K562 (cell line): Measurements from ENCODE around the gene KMT2A. TPM values are rescaled to one million over a fixed set of nuclear protein-coding genes. Genes with fewer than 3 reads are reported as not detected.

Experiments used
- BRCA1 ChIP-seq, 2 experiments: fragments of 450-650 bp in 1 of 2; sonication (generic) in 1 of 2; formaldehyde crosslinking in 1 of 2; IDR thresholded peaks; 2 replicates each; pipeline versions ENCODE4 v1.5.0 to v1.6.1; 2017 to 2020; ENCODE audit warnings: mild to moderate bottlenecking in 1 of 2, missing genetic modification reagents in 1 of 2
- DIDO1 ChIP-seq: fragments of 450-650 bp; IDR thresholded peaks from 2 replicates; pipeline ENCODE4 v1.6.1; 2016; ENCODE audit warnings: low read depth, missing biosample characterization, missing genetic modification characterization
- GATAD2B ChIP-seq: fragments of 450-650 bp; IDR thresholded peaks from 2 replicates; pipeline ENCODE4 v1.6.1; 2017; ENCODE audit warnings: mild to moderate bottlenecking, borderline replicate concordance
- HNRNPK ChIP-seq: fragments of 200-400 bp; formaldehyde crosslinking; IDR thresholded peaks from one replicate; pipeline ENCODE4 v1.6.1; 2018; ENCODE audit warnings: mild to moderate bottlenecking, low read depth, low read length; ENCODE audit not compliant: poor library complexity, severe bottlenecking
- KLF1 ChIP-seq: fragments of 450-650 bp; IDR thresholded peaks from 2 replicates; pipeline ENCODE4 v1.6.1; 2016; ENCODE audit warnings: missing genetic modification characterization, missing compliant biosample characterization
- KLF13 ChIP-seq: fragments of 450-650 bp; IDR thresholded peaks from 2 replicates; pipeline ENCODE4 v1.6.1; 2016; ENCODE audit warnings: missing genetic modification characterization, low read depth, mild to moderate bottlenecking, missing compliant biosample characterization, moderate library complexity, borderline replicate concordance
- MYC ChIP-seq, 2 experiments: fragments of 250-450 bp in 1 of 2; sonication (Bioruptor Pico) in 1 of 2; IDR thresholded peaks; 2 replicates each; pipeline versions ENCODE4 v1.5.1 to v1.6.1; 2012 to 2021; ENCODE audit warnings: low read depth in 2 of 2, borderline replicate concordance in 1 of 2, improper control_type of control experiment in 1 of 2, low read length in 1 of 2, mild to moderate bottlenecking in 1 of 2, moderate library complexity in 1 of 2
- POLR2A ChIP-seq: fragments of 450-650 bp; conservative IDR thresholded peaks from 2 replicates; pipeline ENCODE4 v1.6.1; 2016
- SIN3B ChIP-seq: fragments of 450-650 bp; IDR thresholded peaks from 2 replicates; pipeline ENCODE4 v1.6.1; 2017; ENCODE audit warnings: low read depth, mild to moderate bottlenecking, moderate library complexity
- SMARCE1 ChIP-seq: fragments of 450-650 bp; IDR thresholded peaks from 2 replicates; pipeline ENCODE4 v1.7.1; 2016; ENCODE audit warnings: mild to moderate bottlenecking
- TAF9B ChIP-seq: fragments of 450-650 bp; IDR thresholded peaks from 2 replicates; pipeline ENCODE4 v1.6.1; 2018; ENCODE audit warnings: mild to moderate bottlenecking; ENCODE audit not compliant: partially characterized antibody
- ZC3H11A ChIP-seq: IDR thresholded peaks from 2 replicates; pipeline ENCODE4 v1.6.1; 2012; ENCODE audit warnings: low read depth, low read length, improper control_type of control experiment
- polyA plus RNA-seq, 8 experiments: library from polyadenylated mRNA; depleted of rRNA in 4 of 8; stranded (reverse) in 5 of 8; unstranded in 3 of 8; fragments of >200 nt; fragmentation: Nextera tagmentation in 2 of 8; fragmentation: Illumina TruSeq in 1 of 8; extraction: Ambion mirVana in 2 of 8; extraction: Trizol in 1 of 8; gene quantifications; 2 replicates each; pipeline versions ENCODE4 v1.2.1 to v1.2.3, GENCODE V29; 2011 to 2014; ENCODE audit warnings: inconsistent platforms in 1 of 8, missing spikeins in 1 of 8
- total RNA-seq, 7 experiments: library from RNA; depleted of rRNA in 6 of 7; stranded (reverse); fragments of >200 nt in 6 of 7; fragmentation: Illumina TruSeq in 2 of 7; extraction: Trizol in 2 of 7; gene quantifications; 2 replicates each; pipeline versions ENCODE4 v1.2.1 to v1.2.3, GENCODE V29; 2011 to 2021; ENCODE audit warnings: low replicate concordance in 1 of 7
- TF ChIP-seq, protein P1 (sequence below): sonication (generic); formaldehyde crosslinking; IDR thresholded peaks from 2 replicates; pipeline ENCODE4 v1.8.0; 2022; ENCODE audit warnings: mild to moderate bottlenecking, missing genetic modification reagents
- TF ChIP-seq, protein P2 (sequence below), 2 experiments: fragments of 450-650 bp in 1 of 2; IDR thresholded peaks; 2 replicates each; pipeline ENCODE4 v1.6.1; 2011 to 2017; ENCODE audit warnings: low read depth in 2 of 2, antibody characterized with exemption in 1 of 2, borderline replicate concordance in 1 of 2, low read length in 1 of 2, mild to moderate bottlenecking in 1 of 2, mixed read lengths in 1 of 2; ENCODE audit not compliant: control insufficient read depth in 1 of 2
- TF ChIP-seq, protein P3 (sequence below), 3 experiments: fragments of 200-800 bp in 1 of 3; sonication (Bioruptor generic) in 1 of 3; sonication (generic) in 1 of 3; formaldehyde crosslinking in 1 of 3; IDR thresholded peaks; 2 replicates each; pipeline versions ENCODE4 v1.6.1 to v1.8.0; 2016 to 2022; ENCODE audit warnings: mild to moderate bottlenecking in 2 of 3, missing compliant biosample characterization in 2 of 3, missing genetic modification characterization in 2 of 3, missing genetic modification reagents in 1 of 3
- TF ChIP-seq, protein P4 (sequence below): sonication (generic); formaldehyde crosslinking; IDR thresholded peaks from 2 replicates; pipeline ENCODE4 v1.8.0; 2022; ENCODE audit warnings: missing genetic modification reagents, mild to moderate bottlenecking, moderate library complexity, borderline replicate concordance

KMT2A gene
- total and polyA plus RNA-seq, 9 of the 15 experiments (the other 6 are each of a cell fraction or from before 2014, with no cell fraction given) = 9.6 to 59.9 (median 32.6) TPM

DNA sequence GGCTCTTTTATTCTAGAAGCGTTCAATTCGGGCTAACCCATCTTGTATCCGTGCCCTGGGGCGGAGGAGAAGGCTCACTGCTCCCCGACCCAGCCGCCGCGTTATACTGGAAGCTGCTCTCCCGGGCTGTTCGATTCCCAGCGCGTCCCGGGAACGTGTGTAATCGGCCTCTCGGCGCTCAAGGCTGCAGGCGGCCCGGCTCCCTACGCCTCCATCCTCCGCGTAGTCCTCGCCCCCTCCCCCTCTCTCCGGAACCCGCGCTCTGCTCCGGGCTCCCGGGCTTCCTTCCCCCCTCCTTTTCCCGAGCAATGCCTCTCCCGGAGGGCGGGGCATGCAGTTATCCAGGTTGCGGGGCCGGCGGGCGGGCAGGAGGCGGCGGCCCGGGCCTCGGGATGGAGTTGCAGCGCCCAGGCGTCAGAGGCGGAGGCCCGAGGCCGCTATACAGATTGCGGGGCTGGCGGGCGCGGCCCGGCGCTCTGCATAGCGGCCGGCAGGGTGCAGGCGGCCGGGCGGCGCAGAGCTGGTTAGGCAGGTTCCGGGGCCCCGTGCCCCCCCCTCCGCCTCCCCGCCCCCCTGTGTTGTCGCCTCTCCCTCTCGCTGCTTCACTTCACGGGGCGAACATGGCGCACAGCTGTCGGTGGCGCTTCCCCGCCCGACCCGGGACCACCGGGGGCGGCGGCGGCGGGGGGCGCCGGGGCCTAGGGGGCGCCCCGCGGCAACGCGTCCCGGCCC is at the start of gene KMT2A (continued):
- TF ChIP-seq BRCA1 (IDR thresholded peaks at IDR 0.05) (no peak), BRCA1 (CRISPR knock-in tag; IDR thresholded peaks at IDR 0.05) (peak; percentile 48; the same call in 1 of the 2 replicates), SIN3B (peak; percentile 60; the same call in 1 of the 2 replicates), TAF9B (peak; percentile 66), POLR2A (peak; percentile 60; the same call in 1 of the 2 replicates), HNRNPK (peak; percentile 64), DIDO1 (tag) (peak; percentile 55), MYC (IDR thresholded peaks at IDR 0.05; ENCODE audit: low read depth, low read length) (peak; percentile 71), MYC (CRISPR knock-in tag; IDR thresholded peaks at IDR 0.05; ENCODE audit: borderline replicate concordance, low read depth) (no peak), ZC3H11A (no peak), KLF13 (peak; percentile 99), KLF1 (tag) (peak; percentile 89; the same call in 1 of the 2 replicates), GATAD2B (peak; percentile 81), SMARCE1 (peak; percentile 88)
- TF ChIP-seq, protein P1, sequence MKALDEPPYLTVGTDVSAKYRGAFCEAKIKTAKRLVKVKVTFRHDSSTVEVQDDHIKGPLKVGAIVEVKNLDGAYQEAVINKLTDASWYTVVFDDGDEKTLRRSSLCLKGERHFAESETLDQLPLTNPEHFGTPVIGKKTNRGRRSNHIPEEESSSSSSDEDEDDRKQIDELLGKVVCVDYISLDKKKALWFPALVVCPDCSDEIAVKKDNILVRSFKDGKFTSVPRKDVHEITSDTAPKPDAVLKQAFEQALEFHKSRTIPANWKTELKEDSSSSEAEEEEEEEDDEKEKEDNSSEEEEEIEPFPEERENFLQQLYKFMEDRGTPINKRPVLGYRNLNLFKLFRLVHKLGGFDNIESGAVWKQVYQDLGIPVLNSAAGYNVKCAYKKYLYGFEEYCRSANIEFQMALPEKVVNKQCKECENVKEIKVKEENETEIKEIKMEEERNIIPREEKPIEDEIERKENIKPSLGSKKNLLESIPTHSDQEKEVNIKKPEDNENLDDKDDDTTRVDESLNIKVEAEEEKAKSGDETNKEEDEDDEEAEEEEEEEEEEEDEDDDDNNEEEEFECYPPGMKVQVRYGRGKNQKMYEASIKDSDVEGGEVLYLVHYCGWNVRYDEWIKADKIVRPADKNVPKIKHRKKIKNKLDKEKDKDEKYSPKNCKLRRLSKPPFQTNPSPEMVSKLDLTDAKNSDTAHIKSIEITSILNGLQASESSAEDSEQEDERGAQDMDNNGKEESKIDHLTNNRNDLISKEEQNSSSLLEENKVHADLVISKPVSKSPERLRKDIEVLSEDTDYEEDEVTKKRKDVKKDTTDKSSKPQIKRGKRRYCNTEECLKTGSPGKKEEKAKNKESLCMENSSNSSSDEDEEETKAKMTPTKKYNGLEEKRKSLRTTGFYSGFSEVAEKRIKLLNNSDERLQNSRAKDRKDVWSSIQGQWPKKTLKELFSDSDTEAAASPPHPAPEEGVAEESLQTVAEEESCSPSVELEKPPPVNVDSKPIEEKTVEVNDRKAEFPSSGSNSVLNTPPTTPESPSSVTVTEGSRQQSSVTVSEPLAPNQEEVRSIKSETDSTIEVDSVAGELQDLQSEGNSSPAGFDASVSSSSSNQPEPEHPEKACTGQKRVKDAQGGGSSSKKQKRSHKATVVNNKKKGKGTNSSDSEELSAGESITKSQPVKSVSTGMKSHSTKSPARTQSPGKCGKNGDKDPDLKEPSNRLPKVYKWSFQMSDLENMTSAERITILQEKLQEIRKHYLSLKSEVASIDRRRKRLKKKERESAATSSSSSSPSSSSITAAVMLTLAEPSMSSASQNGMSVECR (CRISPR knock-in tag) = peak; percentile 67
- TF ChIP-seq, protein P2, sequence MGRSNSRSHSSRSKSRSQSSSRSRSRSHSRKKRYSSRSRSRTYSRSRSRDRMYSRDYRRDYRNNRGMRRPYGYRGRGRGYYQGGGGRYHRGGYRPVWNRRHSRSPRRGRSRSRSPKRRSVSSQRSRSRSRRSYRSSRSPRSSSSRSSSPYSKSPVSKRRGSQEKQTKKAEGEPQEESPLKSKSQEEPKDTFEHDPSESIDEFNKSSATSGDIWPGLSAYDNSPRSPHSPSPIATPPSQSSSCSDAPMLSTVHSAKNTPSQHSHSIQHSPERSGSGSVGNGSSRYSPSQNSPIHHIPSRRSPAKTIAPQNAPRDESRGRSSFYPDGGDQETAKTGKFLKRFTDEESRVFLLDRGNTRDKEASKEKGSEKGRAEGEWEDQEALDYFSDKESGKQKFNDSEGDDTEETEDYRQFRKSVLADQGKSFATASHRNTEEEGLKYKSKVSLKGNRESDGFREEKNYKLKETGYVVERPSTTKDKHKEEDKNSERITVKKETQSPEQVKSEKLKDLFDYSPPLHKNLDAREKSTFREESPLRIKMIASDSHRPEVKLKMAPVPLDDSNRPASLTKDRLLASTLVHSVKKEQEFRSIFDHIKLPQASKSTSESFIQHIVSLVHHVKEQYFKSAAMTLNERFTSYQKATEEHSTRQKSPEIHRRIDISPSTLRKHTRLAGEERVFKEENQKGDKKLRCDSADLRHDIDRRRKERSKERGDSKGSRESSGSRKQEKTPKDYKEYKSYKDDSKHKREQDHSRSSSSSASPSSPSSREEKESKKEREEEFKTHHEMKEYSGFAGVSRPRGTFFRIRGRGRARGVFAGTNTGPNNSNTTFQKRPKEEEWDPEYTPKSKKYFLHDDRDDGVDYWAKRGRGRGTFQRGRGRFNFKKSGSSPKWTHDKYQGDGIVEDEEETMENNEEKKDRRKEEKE (IDR thresholded peaks at IDR 0.05; ENCODE audit: borderline replicate concordance in 1 of 2, control insufficient read depth in 1 of 2, low read depth in 2 of 2, low read length in 1 of 2) = no peak
- TF ChIP-seq, protein P3, sequence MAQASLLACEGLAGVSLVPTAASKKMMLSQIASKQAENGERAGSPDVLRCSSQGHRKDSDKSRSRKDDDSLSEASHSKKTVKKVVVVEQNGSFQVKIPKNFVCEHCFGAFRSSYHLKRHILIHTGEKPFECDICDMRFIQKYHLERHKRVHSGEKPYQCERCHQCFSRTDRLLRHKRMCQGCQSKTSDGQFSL (CRISPR knock-in tag; IDR thresholded peaks at IDR 0.05) = peak; percentile 100
- TF ChIP-seq, protein P3 (tag; IDR thresholded peaks at IDR 0.05) = peak in 1 of 2 experiments; percentile 100; a peak in 2 of 4 replicates
- TF ChIP-seq, protein P4, sequence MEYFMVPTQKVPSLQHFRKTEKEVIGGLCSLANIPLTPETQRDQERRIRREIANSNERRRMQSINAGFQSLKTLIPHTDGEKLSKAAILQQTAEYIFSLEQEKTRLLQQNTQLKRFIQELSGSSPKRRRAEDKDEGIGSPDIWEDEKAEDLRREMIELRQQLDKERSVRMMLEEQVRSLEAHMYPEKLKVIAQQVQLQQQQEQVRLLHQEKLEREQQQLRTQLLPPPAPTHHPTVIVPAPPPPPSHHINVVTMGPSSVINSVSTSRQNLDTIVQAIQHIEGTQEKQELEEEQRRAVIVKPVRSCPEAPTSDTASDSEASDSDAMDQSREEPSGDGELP (CRISPR knock-in tag) = peak; percentile 88
